Mucosa of stomach (tissue), 1 donor: ENCODE measurements around the gene NCAPD3.

Source experiments
- H3K27me3 ChIP-seq: one replicate; pipeline ENCODE4 v1.7.0; 2013; ENCODE audit warnings: mild to moderate bottlenecking, low read length; ENCODE audit not compliant: control insufficient read depth, insufficient read depth
- H3K36me3 ChIP-seq: one replicate; pipeline ENCODE4 v1.7.0; 2013; ENCODE audit warnings: low read length; ENCODE audit not compliant: control insufficient read depth, insufficient read depth
- H3K4me1 ChIP-seq: one replicate; pipeline ENCODE4 v1.7.0; 2013; ENCODE audit warnings: mild to moderate bottlenecking, low read length; ENCODE audit not compliant: control insufficient read depth, insufficient read depth
- H3K4me3 ChIP-seq: one replicate; pipeline ENCODE4 v1.7.0; 2013; ENCODE audit warnings: low read length
- H3K9ac ChIP-seq: one replicate; pipeline ENCODE4 v1.7.0; 2013; ENCODE audit warnings: mild to moderate bottlenecking, low read length, moderate library complexity
- H3K9me3 ChIP-seq: one replicate; pipeline ENCODE4 v1.7.0; 2013; ENCODE audit warnings: mild to moderate bottlenecking, low read length, moderate library complexity; ENCODE audit not compliant: control insufficient read depth
- donor health status: Pancreatic carcinoma.

The NCAPD3 gene

DNA sequence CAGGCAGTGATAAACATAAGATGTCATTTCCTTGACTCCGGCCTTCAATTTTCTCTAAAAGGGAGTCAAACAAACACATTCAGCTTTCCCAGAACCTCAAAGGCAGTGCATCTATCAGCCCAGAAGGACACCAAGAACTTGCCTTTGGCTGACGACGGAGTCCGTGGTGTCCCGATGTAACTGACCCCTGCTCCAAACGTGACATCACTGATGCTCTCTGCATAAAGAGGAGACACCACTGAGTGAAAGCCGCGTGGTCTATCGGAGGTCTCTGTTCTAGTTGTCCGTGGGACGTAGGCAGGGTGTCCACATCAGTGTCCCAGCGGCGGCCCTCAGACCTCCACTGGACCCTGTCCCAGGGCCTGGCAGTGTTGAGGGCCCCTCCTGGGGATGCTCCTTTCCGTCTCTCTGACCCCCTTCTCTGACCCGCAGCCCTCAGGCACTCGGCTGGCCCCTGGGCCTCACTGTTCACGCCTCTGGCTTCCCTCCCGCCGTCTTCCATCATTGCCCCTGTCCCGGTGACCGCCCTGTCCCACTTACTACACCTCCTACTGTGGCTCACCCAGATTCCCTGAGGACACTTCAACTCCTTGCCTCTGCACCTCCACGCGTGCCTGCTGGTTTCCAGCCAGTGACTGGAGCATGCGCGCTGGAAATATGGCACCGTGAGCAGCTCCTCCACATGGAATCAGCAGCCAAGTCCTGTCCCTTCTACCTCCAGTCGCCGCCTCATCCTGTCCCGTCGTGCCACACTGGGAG is 70.4 kb downstream of the NCAPD3 start:
- Histone ChIP-seq H3K27me3 (no peaks in the 10 kb centered on the region), H3K9ac (no peak overlapping the region), H3K4me1 (no peaks in the 10 kb centered on the region), H3K36me3 (no peaks in the 10 kb centered on the region), H3K4me3 (no peak overlapping the region), H3K9me3 (no peaks in the 10 kb centered on the region)

DNA sequence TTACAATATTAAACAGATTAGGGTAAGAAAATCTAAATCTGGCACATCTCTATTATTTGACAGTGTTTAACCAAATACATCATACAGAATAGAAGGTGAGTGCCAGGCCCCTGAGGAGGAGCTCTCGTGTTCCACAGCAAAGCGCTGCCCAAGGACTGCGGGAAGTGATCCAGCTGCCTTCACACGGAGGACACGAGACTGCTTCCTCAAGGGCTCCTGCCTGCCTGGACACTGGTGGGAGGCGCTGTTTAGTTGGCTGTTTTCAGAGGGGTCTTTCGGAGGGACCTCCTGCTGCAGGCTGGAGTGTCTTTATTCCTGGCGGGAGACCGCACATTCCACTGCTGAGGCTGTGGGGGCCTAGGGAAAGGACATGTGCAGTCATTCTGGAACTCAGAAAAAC is 71.1 kb downstream of the NCAPD3 start:
- Histone ChIP-seq H3K9ac (no peak overlapping the region), H3K36me3 (no peaks in the 10 kb centered on the region), H3K9me3 (no peaks in the 10 kb centered on the region), H3K27me3 (no peaks in the 10 kb centered on the region), H3K4me3 (no peak overlapping the region), H3K4me1 (no peaks in the 10 kb centered on the region)

DNA sequence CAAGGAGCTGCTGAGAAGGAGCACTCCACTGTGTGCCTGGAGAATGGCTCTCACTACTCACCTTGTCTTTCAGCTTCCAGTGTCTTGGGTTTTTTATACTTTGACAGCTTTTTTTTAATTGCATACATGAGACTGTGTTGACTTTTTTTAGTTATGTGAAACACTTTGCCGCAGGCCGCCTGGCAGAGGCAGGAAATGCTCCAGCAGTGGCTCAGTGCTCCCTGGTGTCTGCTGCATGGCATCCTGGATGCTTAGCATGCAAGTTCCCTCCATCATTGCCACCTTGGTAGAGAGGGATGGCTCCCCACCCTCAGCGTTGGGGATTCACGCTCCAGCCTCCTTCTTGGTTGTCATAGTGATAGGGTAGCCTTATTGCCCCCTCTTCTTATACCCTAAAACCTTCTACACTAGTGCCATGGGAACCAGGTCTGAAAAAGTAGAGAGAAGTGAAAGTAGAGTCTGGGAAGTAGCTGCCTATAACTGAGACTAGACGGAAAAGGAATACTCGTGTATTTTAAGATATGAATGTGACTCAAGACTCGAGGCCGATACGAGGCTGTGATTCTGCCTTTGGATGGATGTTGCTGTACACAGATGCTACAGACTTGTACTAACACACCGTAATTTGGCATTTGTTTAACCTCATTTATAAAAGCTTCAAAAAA is 72.6 kb downstream of the NCAPD3 start:
- H3K9me3 ChIP-seq: no peaks in the 10 kb centered on the region
- H3K4me1 ChIP-seq: no peaks in the 10 kb centered on the region
- no peaks in the 10 kb centered on the region for H3K27me3 ChIP-seq
- H3K9ac ChIP-seq: no peak overlapping the region
- no peaks in the 10 kb centered on the region for H3K36me3 ChIP-seq
- no peak overlapping the region for H3K4me3 ChIP-seq

DNA sequence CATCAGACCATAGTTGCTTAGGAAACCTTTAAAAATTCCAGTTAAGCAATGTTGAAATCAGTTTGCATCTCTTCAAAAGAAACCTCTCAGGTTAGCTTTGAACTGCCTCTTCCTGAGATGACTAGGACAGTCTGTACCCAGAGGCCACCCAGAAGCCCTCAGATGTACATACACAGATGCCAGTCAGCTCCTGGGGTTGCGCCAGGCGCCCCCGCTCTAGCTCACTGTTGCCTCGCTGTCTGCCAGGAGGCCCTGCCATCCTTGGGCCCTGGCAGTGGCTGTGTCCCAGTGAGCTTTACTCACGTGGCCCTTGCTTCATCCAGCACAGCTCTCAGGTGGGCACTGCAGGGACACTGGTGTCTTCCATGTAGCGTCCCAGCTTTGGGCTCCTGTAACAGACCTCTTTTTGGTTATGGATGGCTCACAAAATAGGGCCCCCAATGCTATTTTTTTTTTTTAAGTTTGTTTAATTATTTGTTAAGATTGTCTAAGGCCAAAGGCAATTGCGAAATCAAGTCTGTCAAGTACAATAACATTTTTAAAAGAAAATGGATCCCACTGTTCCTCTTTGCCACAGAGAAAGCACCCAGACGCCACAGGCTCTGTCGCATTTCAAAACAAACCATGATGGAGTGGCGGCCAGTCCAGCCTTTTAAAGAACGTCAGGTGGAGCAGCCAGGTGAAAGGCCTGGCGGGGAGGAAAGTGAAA is 73.4 kb downstream of the NCAPD3 start:
- Histone ChIP-seq H3K4me1 (no peaks in the 10 kb centered on the region), H3K27me3 (no peaks in the 10 kb centered on the region), H3K9me3 (no peaks in the 10 kb centered on the region), H3K36me3 (no peaks in the 10 kb centered on the region), H3K9ac (no peak overlapping the region), H3K4me3 (no peak overlapping the region)

DNA sequence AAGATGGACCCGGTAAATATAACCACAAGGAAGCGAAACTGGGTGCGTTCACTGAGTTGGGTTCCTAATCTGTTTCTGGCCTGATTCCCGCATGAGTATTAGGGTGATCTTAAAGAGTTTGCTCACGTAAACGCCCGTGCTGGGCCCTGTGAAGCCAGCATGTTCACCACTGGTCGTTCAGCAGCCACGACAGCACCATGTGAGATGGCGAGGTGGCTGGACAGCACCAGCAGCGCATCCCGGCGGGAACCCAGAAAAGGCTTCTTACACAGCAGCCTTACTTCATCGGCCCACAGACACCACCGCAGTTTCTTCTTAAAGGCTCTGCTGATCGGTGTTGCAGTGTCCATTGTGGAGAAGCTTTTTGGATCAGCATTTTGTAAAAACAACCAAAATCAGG is 74.4 kb downstream of the NCAPD3 start:
- Histone ChIP-seq H3K9ac (no peak overlapping the region), H3K9me3 (no peaks in the 10 kb centered on the region), H3K4me1 (no peaks in the 10 kb centered on the region), H3K27me3 (no peaks in the 10 kb centered on the region), H3K36me3 (no peaks in the 10 kb centered on the region), H3K4me3 (no peak overlapping the region)

DNA sequence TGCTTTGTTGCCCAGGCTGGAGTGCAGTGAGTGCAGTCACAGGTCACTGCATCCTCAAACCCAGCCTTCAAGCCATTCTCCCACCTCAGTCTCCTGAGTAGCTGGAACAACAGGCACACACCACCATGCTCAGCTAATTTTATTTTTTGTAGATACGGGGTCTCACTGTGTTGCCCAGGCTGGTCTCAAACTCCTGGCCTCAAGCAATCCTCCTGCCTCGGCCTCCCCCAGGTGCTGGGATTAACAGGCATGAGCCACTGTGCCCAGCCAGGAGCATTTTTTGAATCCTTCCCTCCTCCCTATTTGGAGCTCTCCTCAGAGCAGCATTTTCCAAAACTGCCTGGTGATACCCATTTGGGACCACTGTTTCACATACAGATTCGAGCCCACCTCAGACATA is 77.2 kb downstream of the NCAPD3 start:
- Histone ChIP-seq H3K4me1 (no peaks in the 10 kb centered on the region), H3K4me3 (no peak overlapping the region), H3K9ac (no peak overlapping the region), H3K27me3 (no peaks in the 10 kb centered on the region), H3K9me3 (no peaks in the 10 kb centered on the region), H3K36me3 (no peaks in the 10 kb centered on the region)

DNA sequence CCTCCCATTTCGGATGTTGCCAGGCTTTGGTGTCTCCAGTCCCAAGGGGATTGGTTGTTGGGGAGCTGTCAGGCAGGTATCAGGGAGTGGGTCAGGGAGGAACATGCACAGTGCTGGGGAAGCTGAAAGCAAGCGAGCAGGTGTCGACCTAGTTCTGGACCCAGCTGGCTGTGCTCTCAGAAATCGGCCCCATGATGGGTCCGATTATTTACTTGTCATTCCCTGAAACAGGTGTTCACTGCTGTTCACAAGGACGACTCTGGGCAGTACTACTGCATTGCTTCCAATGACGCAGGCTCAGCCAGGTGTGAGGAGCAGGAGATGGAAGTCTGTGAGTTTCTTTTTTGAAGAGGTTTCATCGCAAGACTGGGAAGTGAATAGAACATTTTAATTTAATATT is 78.1 kb downstream of the NCAPD3 start:
- Histone ChIP-seq H3K36me3 (no peaks in the 10 kb centered on the region), H3K27me3 (no peaks in the 10 kb centered on the region)

DNA sequence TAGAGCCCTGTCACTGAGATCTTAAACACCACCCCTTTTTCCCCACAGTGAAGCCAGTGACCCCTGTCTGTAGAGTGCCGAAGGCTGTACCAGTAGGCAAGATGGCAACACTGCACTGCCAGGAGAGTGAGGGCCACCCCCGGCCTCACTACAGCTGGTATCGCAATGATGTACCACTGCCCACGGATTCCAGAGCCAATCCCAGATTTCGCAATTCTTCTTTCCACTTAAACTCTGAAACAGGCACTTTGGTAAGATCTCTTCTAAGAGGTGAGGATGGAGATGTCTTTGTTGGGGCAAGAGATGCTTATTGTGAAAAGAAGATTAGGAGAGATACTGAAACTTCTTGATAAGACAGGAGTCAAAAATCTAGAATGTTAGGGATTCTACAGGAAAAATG is 79.0 kb downstream of the NCAPD3 start:
- Histone ChIP-seq H3K9ac (no peak overlapping the region), H3K4me1 (no peaks in the 10 kb centered on the region), H3K36me3 (no peaks in the 10 kb centered on the region), H3K4me3 (no peak overlapping the region), H3K27me3 (no peaks in the 10 kb centered on the region), H3K9me3 (no peaks in the 10 kb centered on the region)

More for the DNA sequence above, 78.1 kb downstream of the NCAPD3 start:
- Histone ChIP-seq H3K4me1 (no peaks in the 10 kb centered on the region), H3K9me3 (no peaks in the 10 kb centered on the region), H3K4me3 (no peak overlapping the region), H3K9ac (no peak overlapping the region)

DNA sequence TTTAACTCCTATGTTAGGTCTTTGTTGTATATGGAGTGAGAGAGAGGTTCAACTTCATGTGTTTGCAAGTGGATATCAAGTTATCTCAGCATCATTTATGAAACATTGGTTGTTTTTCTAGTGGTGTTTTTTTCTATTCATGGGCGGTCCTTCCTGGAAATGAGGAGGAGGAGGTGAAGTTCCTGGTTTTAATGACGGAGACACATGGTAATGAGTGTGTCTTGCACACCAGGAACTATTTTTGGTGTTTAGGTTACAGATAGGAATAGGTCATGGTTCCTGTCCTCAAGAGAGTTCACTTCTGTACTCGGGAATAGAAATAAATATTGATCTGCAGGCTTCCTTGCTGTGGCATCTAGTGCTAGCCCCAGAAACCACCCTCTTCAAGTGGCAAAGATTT is 80.0 kb downstream of the NCAPD3 start:
- H3K9me3 ChIP-seq: no peaks in the 10 kb centered on the region
- H3K27me3 ChIP-seq: no peaks in the 10 kb centered on the region
- H3K4me3 ChIP-seq: no peak overlapping the region
- peaks cover 3% of the 10 kb centered on the region for H3K4me1 ChIP-seq
- H3K9ac ChIP-seq: no peak overlapping the region
- H3K36me3 ChIP-seq: no peaks in the 10 kb centered on the region

DNA sequence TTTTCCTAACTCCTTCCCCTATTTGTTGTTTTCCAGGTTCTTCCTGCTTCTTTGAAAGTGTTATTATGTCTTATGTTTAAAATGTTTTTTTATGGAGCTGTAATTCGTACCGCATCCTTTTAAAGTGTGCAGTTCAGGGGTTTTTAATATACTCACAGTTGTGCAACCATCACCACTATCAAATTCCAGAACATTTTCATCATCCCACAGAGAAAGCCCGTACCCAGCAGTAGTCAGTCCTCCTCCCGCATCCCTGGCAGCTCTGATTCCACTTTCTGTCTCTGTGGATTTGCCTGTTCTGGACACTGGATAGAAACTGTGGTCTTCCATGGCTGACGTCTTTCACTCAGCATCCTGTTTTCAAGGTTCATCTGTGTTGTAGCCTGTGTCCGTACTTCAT is 81.2 kb downstream of the NCAPD3 start:
- Histone ChIP-seq H3K9me3 (no peaks in the 10 kb centered on the region), H3K4me1 (peaks cover 3% of the 10 kb centered on the region), H3K9ac (no peak overlapping the region), H3K36me3 (no peaks in the 10 kb centered on the region), H3K27me3 (no peaks in the 10 kb centered on the region), H3K4me3 (no peak overlapping the region)

DNA sequence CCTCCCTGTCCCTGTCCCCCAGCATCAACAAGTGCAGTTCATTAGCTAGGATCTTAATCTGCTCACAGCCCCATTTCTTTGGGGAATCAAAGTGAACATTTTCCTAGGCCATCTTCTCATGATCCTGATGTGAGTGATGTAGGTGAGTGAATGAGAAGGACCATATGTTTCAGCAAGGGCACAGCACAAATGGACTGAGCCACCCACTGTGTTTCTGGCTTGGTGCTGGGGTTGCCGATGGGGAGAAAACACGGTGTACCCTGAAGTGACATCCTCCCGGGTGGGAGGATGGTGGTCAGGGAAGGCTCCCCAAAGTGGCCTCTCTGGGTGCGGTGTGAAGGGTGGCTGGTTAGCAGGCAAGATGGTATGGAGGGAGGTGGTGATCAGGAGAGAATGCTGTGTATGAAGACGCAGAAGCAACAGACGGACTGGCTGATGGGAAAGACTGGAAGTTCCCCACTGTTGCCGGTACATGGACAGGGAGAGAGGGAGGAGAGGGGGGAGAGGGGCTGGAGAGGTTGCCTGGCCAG is 82.7 kb downstream of the NCAPD3 start:
- Histone ChIP-seq H3K9ac (no peak overlapping the region), H3K9me3 (no peaks in the 10 kb centered on the region), H3K36me3 (no peaks in the 10 kb centered on the region), H3K4me1 (peaks cover 3% of the 10 kb centered on the region), H3K27me3 (no peaks in the 10 kb centered on the region), H3K4me3 (no peak overlapping the region)

DNA sequence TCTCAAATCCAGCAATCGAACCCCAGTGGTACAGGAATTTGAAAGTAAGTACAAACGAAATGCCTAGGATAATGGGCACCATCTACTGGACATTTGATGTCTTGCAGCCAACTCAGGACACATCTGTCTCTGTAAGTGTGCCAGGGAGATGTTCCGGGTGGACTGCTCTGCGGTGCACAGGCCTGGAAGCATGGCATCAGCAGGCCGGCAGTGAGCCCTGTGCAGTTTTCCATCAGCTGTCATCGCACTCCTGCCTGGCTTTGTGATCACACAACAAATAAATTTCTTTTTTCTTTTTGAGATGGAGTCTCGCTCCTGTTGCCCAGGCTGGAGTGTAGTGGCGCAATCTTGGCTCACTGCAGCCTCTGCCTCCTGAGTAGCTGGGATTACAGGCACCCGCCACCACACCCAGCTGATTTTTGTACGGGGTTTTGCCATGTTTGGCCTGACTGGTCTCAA is 83.9 kb downstream of the NCAPD3 start:
- Histone ChIP-seq H3K36me3 (no peaks in the 10 kb centered on the region), H3K4me1 (peaks cover 3% of the 10 kb centered on the region), H3K9me3 (no peaks in the 10 kb centered on the region), H3K4me3 (no peak overlapping the region), H3K9ac (no peak overlapping the region), H3K27me3 (no peaks in the 10 kb centered on the region)
